Pancreas (tissue), 10 donors: ENCODE data around the gene KIF23. TPM values are rescaled to one million over a fixed set of nuclear protein-coding genes. Genes with fewer than 3 reads are reported as not detected.

Experiments used
- ATAC-seq, 4 donors: fragments of 200-7000 bp; cut with Tn5 transposase; one replicate each; pipeline versions ENCODE4 v1.8.0 to v1.9.1; 2020; ENCODE audit warnings: mild to moderate bottlenecking in 4 of 4, moderate library complexity in 4 of 4
- DNase-seq, 6 donors: peaks; one replicate each; pipeline ENCODE4 v3.0.0-alpha.2; 2020
- FAIRE-seq: peaks from 2 replicates; lab custom pipeline; 2012; peaks lifted over from hg19 to GRCh38; lab: Jason Lieb, UNC
- H3K27ac ChIP-seq, 4 donors: fragments of 200-600 bp; sonication (generic); 1 replicate in 3 of 4; 2 replicates in 1 of 4; pipeline versions ENCODE4 v1.5.0 to v1.8.0; 2020
- H3K27me3 ChIP-seq, 4 donors: fragments of 200-600 bp; one replicate each; pipeline ENCODE4 v1.8.0; 2021
- H3K36me3 ChIP-seq, 3 donors: fragments of 200-600 bp; sonication (generic) in 1 of 3; one replicate each; pipeline versions ENCODE4 v1.5.0 to v1.8.0; 2020 to 2021
- H3K4me1 ChIP-seq, 3 donors: fragments of 200-600 bp; one replicate each; pipeline ENCODE4 v1.8.0; 2021
- H3K4me3 ChIP-seq, 4 donors: fragments of 200-600 bp; sonication (generic) in 2 of 4; one replicate each; pipeline versions ENCODE4 v1.5.0 to v1.8.0; 2020 to 2021
- H3K9me3 ChIP-seq, 4 donors: fragments of 200-600 bp; one replicate each; pipeline ENCODE4 v1.8.0; 2021
- WGBS, 2 donors: extraction: QIAGEN DNeasy Blood & Tissue Kit; methylation state at CpG; one replicate each; pipeline ENCODE4 v1.1.7; 2013; 5-methylcytosine and 5-hydroxymethylcytosine counted together
- intact Hi-C, 3 donors: fragments of 100-400 bp; cut with DNase I; formaldehyde crosslinking; loops; one replicate each; pipeline versions ENCODE4 v1.11.1 to v1.14.2; 2022
- polyA plus RNA-seq, 2 donors: library from polyadenylated mRNA; stranded (reverse); fragments of 200-250 nt; gene quantifications; one replicate each; pipeline ENCODE4 v1.2.3, GENCODE V29; 2013
- total RNA-seq, 6 donors: library from RNA; stranded (reverse); fragmentation: NEBNext Ultra II Directional in 4 of 6; extraction: Animal tissue kit (Norgen Biotek cat#: 25700) in 4 of 6; gene quantifications; one replicate each; pipeline versions ENCODE4 v1.2.1 to v1.2.4, GENCODE V29; 2021 to 2023
- TF ChIP-seq, protein P1 (sequence below), 4 donors: fragments of 200-600 bp; sonication (generic) in 3 of 4; IDR thresholded peaks; one replicate each; pipeline versions ENCODE4 v1.5.0 to v1.8.0; 2021; ENCODE audit warnings: antibody characterized with exemption in 4 of 4
- donor health status: healthy with polysubstance abuse.
- donor health status: DM: no; HTN: no; CAD: no; lungs with moderate emphysema.
- donor health status: DM: no; HTN: no; CAD: no.
- donor health status: control.
- donor health status: control.
- donor health status: Bipolar disorder and iron deficiency.
- donor health status: DM: yes; HTN: yes; CAD: no.
- donor health status: DM: no; HTN: no; CAD: no.
- donor health status: DM: no; HTN: no; CAD: no.
- donor health status: DM: yes; HTN: yes; CAD: no.

Gene KIF23
- total and polyA plus RNA-seq, 8 donors: 0.19 to 2.0 (median 0.88) TPM

DNA sequence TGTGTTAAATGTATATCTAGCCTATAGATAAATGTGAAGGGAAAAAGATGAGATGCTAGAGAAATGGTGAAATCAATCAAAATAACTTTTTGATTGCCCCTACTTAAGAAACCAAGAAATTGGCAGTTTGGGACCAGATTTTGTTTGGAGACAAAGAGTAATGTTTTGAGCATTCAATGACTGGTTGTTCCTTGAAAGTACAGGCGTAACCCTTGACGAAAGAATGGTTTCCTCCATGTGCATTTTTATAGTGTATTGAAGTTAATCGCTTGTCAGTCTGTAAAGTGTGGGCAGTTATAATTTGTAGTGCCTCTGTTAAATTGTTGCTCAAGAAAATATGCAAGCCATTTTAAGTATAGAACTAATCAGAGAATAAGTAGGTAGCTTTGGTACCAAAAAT, 1.2 kb downstream of the KIF23 start:
- ATAC-seq (no peak), DNase-seq (no peak), FAIRE-seq (no peak)
- 93 to 94% methylated on average over 3 of the region's 3 CpGs for WGBS, 2 donors
- Histone ChIP-seq H3K27ac (no peak overlapping the region), H3K4me3 (no peak overlapping the region), H3K4me1 (peaks cover 0 to 5% (median 3%) of the 10 kb centered on the region in 3 donors), H3K27me3 (peaks cover 0 to 7% (median 0%) of the 10 kb centered on the region in 4 donors), H3K9me3 (no peaks in the 10 kb centered on the region), H3K36me3 (no peaks in the 10 kb centered on the region)
- TF ChIP-seq, protein P1, sequence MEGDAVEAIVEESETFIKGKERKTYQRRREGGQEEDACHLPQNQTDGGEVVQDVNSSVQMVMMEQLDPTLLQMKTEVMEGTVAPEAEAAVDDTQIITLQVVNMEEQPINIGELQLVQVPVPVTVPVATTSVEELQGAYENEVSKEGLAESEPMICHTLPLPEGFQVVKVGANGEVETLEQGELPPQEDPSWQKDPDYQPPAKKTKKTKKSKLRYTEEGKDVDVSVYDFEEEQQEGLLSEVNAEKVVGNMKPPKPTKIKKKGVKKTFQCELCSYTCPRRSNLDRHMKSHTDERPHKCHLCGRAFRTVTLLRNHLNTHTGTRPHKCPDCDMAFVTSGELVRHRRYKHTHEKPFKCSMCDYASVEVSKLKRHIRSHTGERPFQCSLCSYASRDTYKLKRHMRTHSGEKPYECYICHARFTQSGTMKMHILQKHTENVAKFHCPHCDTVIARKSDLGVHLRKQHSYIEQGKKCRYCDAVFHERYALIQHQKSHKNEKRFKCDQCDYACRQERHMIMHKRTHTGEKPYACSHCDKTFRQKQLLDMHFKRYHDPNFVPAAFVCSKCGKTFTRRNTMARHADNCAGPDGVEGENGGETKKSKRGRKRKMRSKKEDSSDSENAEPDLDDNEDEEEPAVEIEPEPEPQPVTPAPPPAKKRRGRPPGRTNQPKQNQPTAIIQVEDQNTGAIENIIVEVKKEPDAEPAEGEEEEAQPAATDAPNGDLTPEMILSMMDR (IDR thresholded peaks at IDR 0.05): no peak
- intact Hi-C loops: no loop called here

DNA sequence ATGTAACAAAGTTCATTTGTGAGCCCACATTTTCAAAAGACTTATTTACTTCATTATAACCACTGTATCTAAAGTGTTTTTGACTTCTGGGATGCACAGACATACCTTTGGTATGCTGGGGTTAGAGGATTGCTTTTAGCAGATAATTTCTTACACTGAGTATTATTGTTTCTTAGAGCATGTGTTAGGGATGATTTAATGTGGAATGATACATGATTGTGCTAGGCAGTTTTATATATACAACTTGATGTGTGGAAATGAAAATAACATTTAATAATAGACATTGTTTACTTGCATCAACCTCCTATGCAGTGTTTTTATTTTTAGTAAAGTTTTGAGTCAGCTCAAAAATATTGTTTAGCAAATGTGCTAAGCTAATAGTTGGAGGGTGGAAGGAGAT, 3.4 kb downstream of the KIF23 start:
- Histone ChIP-seq H3K4me3 (no peak overlapping the region), H3K4me1 (peaks cover 0 to 5% (median 3%) of the 10 kb centered on the region in 3 donors), H3K27me3 (peaks cover 0 to 22% (median 2%) of the 10 kb centered on the region in 4 donors), H3K27ac (no peak overlapping the region), H3K9me3 (no peaks in the 10 kb centered on the region), H3K36me3 (no peaks in the 10 kb centered on the region)
- DNase-seq: no peak
- TF ChIP-seq, protein P1 (IDR thresholded peaks at IDR 0.05): no peak
- intact Hi-C loops: no loop called here
- no peak for ATAC-seq
- no peak for FAIRE-seq

DNA sequence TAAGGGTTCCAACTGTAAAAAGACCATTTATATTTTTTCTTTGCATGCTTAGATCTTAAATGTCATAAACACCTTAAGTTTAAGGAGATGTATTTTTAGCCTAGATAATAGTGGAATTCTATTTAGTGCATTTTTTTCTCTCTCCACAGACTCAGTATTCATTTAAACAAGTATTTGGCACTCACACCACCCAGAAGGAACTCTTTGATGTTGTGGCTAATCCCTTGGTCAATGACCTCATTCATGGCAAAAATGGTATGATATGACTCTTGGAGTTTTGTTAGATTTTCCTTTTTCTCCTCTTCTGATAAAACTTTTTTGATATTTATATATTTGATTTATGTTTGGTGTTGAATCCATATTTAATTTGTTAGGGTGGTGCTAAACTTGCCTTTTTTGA, 7.3 kb downstream of the KIF23 start:
- TF ChIP-seq, protein P1 (IDR thresholded peaks at IDR 0.05): no peak
- ATAC-seq: no peak
- no peaks in the 10 kb centered on the region for H3K36me3 ChIP-seq
- H3K27ac ChIP-seq: no peak overlapping the region
- intact Hi-C loops: no loop called here
- DNase-seq: no peak
- FAIRE-seq: no peak
- H3K27me3 ChIP-seq: peaks cover 0 to 21% (median 2%) of the 10 kb centered on the region in 4 donors
- peaks cover 0 to 5% (median 0%) of the 10 kb centered on the region in 3 donors for H3K4me1 ChIP-seq
- H3K9me3 ChIP-seq: no peaks in the 10 kb centered on the region
- H3K4me3 ChIP-seq: no peak overlapping the region

DNA sequence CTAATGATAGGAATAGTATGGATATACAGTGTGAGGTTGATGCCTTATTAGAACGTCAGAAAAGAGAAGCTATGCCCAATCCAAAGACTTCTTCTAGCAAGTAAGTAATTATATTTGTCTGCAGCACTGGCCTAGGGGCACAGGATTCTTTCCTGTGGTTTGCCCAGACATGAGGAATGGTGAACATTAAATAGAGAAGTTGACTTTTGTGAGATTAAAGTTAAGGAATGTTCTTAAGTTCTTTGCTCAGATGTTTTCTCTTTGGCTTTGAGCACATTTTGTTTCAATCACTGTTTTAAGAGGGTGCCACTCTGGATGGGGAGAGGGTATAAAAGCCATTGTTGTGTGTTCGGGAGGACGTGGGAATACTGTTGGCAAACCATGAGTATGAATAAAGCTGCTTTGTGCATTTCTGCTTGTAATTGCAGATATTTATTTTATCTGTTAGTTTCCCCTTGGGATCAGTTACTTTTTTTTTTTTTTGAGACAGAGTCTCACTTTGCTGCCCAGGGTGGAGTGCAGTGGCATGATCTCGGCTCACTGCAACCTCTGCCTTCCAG, 8.3 kb downstream of the KIF23 start:
- Histone ChIP-seq H3K4me1 (peaks cover 0 to 5% (median 0%) of the 10 kb centered on the region in 3 donors), H3K27me3 (peaks cover 0 to 23% (median 4%) of the 10 kb centered on the region in 4 donors), H3K27ac (no peak overlapping the region), H3K9me3 (no peaks in the 10 kb centered on the region), H3K4me3 (no peak overlapping the region), H3K36me3 (no peaks in the 10 kb centered on the region)
- intact Hi-C loops: no loop called here
- ATAC-seq: no peak
- TF ChIP-seq, protein P1 (IDR thresholded peaks at IDR 0.05): no peak
- no peak for FAIRE-seq
- no peak for DNase-seq
- WGBS, 2 donors: 94 to 96% methylated on average over 4 of the region's 4 CpGs

DNA sequence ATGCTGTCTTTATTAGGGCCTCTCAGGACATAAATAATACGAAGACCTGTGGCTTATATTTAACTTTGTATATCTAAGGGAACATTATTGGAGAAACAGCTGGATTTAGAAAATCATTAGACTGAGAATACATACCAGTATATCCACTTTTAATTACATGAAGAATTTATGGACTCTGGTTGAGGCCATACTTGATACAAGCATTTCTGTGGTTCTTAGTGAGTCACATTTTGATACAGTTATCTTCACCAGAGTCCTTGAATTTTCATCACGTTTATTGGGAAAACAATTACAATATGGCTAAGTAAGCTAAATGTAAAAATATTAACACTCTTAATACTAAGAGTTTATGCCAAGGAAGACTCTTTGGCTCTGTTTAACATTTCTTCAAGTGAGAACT, 9.9 kb downstream of the KIF23 start:
- H3K4me1 ChIP-seq: peaks cover 0 to 5% (median 0%) of the 10 kb centered on the region in 3 donors
- H3K36me3 ChIP-seq: no peaks in the 10 kb centered on the region
- no peak overlapping the region for H3K27ac ChIP-seq
- TF ChIP-seq, protein P1 (IDR thresholded peaks at IDR 0.05): no peak
- no peak for DNase-seq
- 64 to 68% methylated on average over 2 of the region's 2 CpGs for WGBS, 2 donors
- H3K9me3 ChIP-seq: no peaks in the 10 kb centered on the region
- peaks cover 0 to 23% (median 4%) of the 10 kb centered on the region in 4 donors for H3K27me3 ChIP-seq
- no peak overlapping the region for H3K4me3 ChIP-seq
- ATAC-seq: no peak
- no peak for FAIRE-seq
- intact Hi-C loops: no loop called here
